ENCODE measurements around the gene ETV1. TPM values are rescaled to one million over a fixed set of nuclear protein-coding genes. Genes with fewer than 3 reads are reported as not detected.
A peak's percentile ranks its signal among the peaks of the same experiment; 100 is the strongest.

Gene ETV1
- total and polyA plus RNA-seq, 2 experiments from 2014 or later = 70.3 to 93.7 TPM

- TF ChIP-seq CTCF (IDR thresholded peaks at IDR 0.05; ENCODE audit: low read depth, low read length) = no peak
- Histone ChIP-seq H3K4me3 (no peak overlapping the region), H3K27ac (no peak overlapping the region), H3K4me1 (ENCODE audit: low read depth) (no peaks in the 10 kb centered on the region), H3K27me3 (no peaks in the 10 kb centered on the region), H3K9me3 (ENCODE audit: low read depth) (no peaks in the 10 kb centered on the region), H3K36me3 (no peaks in the 10 kb centered on the region)
- DNase-seq (ENCODE audit: low read depth in 1 of 2, low spot score in 1 of 2) = peak in 1 of 2 donors; percentile 44
Measured at GRCh38 chr7:13852281-13852968, 137.0 kb downstream of the ETV1 start.

GRCh38 chr7:13851736-13852135, 137.7 kb downstream of the ETV1 start:
- Histone ChIP-seq H3K4me1 (ENCODE audit: low read depth) (no peaks in the 10 kb centered on the region), H3K27me3 (no peaks in the 10 kb centered on the region), H3K4me3 (no peak overlapping the region), H3K9me3 (ENCODE audit: low read depth) (no peaks in the 10 kb centered on the region), H3K27ac (no peak overlapping the region), H3K36me3 (no peaks in the 10 kb centered on the region)
- TF ChIP-seq CTCF (IDR thresholded peaks at IDR 0.05; ENCODE audit: low read depth, low read length) = no peak
- DNase-seq (ENCODE audit: low read depth in 1 of 2, low spot score in 1 of 2) = peak in 1 of 2 donors; percentile 26

- no peaks in the 10 kb centered on the region for H3K9me3 ChIP-seq (ENCODE audit: low read depth)
- no peaks in the 10 kb centered on the region for H3K4me1 ChIP-seq (ENCODE audit: low read depth)
- no peak overlapping the region for H3K27ac ChIP-seq
- DNase-seq (ENCODE audit: low read depth in 1 of 2, low spot score in 1 of 2) = peak in 1 of 2 donors; percentile 95
- no peak for TF ChIP-seq CTCF (IDR thresholded peaks at IDR 0.05; ENCODE audit: low read depth, low read length)
- no peak overlapping the region for H3K4me3 ChIP-seq
- no peaks in the 10 kb centered on the region for H3K36me3 ChIP-seq
- H3K27me3 ChIP-seq = no peaks in the 10 kb centered on the region
Measured at GRCh38 chr7:13850185-13850752, 139.2 kb downstream of the ETV1 start.

GRCh38 chr7:13849163-13849892, 140.1 kb downstream of the ETV1 start:
- H3K9me3 ChIP-seq (ENCODE audit: low read depth) = no peaks in the 10 kb centered on the region
- H3K36me3 ChIP-seq = no peaks in the 10 kb centered on the region
- TF ChIP-seq CTCF (IDR thresholded peaks at IDR 0.05; ENCODE audit: low read depth, low read length) = no peak
- H3K27ac ChIP-seq = no peak overlapping the region
- no peaks in the 10 kb centered on the region for H3K27me3 ChIP-seq
- no peaks in the 10 kb centered on the region for H3K4me1 ChIP-seq (ENCODE audit: low read depth)
- no peak overlapping the region for H3K4me3 ChIP-seq
- DNase-seq (ENCODE audit: low read depth in 1 of 2, low spot score in 1 of 2) = no peak

- no peaks in the 10 kb centered on the region for H3K4me1 ChIP-seq (ENCODE audit: low read depth)
- H3K27ac ChIP-seq = no peak overlapping the region
- no peak overlapping the region for H3K4me3 ChIP-seq
- DNase-seq (ENCODE audit: low read depth in 1 of 2, low spot score in 1 of 2) = peak in 1 of 2 donors; percentile 22
- TF ChIP-seq CTCF (IDR thresholded peaks at IDR 0.05; ENCODE audit: low read depth, low read length) = no peak
- H3K27me3 ChIP-seq = no peaks in the 10 kb centered on the region
- H3K9me3 ChIP-seq (ENCODE audit: low read depth) = no peaks in the 10 kb centered on the region
- no peaks in the 10 kb centered on the region for H3K36me3 ChIP-seq
Measured at GRCh38 chr7:13848681-13849131, 140.8 kb downstream of the ETV1 start.
